Measurements from ENCODE around the gene ADGRG4. TPM values are rescaled to one million over a fixed set of nuclear protein-coding genes. Genes with fewer than 3 reads are reported as not detected.

The ADGRG4 gene
- total and polyA plus RNA-seq, 2 of the 8 experiments (the other 6 are each of a cell fraction or from before 2014, with no cell fraction given), result not detected

- TF ChIP-seq, protein P1, sequence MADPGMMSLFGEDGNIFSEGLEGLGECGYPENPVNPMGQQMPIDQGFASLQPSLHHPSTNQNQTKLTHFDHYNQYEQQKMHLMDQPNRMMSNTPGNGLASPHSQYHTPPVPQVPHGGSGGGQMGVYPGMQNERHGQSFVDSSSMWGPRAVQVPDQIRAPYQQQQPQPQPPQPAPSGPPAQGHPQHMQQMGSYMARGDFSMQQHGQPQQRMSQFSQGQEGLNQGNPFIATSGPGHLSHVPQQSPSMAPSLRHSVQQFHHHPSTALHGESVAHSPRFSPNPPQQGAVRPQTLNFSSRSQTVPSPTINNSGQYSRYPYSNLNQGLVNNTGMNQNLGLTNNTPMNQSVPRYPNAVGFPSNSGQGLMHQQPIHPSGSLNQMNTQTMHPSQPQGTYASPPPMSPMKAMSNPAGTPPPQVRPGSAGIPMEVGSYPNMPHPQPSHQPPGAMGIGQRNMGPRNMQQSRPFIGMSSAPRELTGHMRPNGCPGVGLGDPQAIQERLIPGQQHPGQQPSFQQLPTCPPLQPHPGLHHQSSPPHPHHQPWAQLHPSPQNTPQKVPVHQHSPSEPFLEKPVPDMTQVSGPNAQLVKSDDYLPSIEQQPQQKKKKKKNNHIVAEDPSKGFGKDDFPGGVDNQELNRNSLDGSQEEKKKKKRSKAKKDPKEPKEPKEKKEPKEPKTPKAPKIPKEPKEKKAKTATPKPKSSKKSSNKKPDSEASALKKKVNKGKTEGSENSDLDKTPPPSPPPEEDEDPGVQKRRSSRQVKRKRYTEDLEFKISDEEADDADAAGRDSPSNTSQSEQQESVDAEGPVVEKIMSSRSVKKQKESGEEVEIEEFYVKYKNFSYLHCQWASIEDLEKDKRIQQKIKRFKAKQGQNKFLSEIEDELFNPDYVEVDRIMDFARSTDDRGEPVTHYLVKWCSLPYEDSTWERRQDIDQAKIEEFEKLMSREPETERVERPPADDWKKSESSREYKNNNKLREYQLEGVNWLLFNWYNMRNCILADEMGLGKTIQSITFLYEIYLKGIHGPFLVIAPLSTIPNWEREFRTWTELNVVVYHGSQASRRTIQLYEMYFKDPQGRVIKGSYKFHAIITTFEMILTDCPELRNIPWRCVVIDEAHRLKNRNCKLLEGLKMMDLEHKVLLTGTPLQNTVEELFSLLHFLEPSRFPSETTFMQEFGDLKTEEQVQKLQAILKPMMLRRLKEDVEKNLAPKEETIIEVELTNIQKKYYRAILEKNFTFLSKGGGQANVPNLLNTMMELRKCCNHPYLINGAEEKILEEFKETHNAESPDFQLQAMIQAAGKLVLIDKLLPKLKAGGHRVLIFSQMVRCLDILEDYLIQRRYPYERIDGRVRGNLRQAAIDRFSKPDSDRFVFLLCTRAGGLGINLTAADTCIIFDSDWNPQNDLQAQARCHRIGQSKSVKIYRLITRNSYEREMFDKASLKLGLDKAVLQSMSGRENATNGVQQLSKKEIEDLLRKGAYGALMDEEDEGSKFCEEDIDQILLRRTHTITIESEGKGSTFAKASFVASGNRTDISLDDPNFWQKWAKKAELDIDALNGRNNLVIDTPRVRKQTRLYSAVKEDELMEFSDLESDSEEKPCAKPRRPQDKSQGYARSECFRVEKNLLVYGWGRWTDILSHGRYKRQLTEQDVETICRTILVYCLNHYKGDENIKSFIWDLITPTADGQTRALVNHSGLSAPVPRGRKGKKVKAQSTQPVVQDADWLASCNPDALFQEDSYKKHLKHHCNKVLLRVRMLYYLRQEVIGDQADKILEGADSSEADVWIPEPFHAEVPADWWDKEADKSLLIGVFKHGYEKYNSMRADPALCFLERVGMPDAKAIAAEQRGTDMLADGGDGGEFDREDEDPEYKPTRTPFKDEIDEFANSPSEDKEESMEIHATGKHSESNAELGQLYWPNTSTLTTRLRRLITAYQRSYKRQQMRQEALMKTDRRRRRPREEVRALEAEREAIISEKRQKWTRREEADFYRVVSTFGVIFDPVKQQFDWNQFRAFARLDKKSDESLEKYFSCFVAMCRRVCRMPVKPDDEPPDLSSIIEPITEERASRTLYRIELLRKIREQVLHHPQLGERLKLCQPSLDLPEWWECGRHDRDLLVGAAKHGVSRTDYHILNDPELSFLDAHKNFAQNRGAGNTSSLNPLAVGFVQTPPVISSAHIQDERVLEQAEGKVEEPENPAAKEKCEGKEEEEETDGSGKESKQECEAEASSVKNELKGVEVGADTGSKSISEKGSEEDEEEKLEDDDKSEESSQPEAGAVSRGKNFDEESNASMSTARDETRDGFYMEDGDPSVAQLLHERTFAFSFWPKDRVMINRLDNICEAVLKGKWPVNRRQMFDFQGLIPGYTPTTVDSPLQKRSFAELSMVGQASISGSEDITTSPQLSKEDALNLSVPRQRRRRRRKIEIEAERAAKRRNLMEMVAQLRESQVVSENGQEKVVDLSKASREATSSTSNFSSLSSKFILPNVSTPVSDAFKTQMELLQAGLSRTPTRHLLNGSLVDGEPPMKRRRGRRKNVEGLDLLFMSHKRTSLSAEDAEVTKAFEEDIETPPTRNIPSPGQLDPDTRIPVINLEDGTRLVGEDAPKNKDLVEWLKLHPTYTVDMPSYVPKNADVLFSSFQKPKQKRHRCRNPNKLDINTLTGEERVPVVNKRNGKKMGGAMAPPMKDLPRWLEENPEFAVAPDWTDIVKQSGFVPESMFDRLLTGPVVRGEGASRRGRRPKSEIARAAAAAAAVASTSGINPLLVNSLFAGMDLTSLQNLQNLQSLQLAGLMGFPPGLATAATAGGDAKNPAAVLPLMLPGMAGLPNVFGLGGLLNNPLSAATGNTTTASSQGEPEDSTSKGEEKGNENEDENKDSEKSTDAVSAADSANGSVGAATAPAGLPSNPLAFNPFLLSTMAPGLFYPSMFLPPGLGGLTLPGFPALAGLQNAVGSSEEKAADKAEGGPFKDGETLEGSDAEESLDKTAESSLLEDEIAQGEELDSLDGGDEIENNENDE (IDR thresholded peaks at IDR 0.05; ENCODE audit: insufficient replicate concordance, low read length), result no peak
- TF ChIP-seq YY1 (IDR thresholded peaks at IDR 0.05; ENCODE audit: low read depth, low read length) (no peak), MAX (IDR thresholded peaks at IDR 0.05) (no peak), TAF1 (IDR thresholded peaks at IDR 0.05; ENCODE audit: low read depth, low read length) (no peak), SIRT6 (IDR thresholded peaks at IDR 0.05; ENCODE audit: low read length) (no peak)
Observed at GRCh38 chrX:136319600-136319999, 18.8 kb downstream of the ADGRG4 start (continued).
